ENCODE data around the gene RNASET2. TPM values are rescaled to one million over a fixed set of nuclear protein-coding genes. Genes with fewer than 3 reads are reported as not detected.

Gene RNASET2
- polyA plus RNA-seq, 1 donor from 2014 or later: 73.9 TPM

- H3K9me3 ChIP-seq (ENCODE audit: low read length): no peaks in the 10 kb centered on the region
- no peak overlapping the region for H3K9ac ChIP-seq (ENCODE audit: low read length)
- no peak overlapping the region for H2AFZ ChIP-seq (ENCODE audit: low read depth, low read length)
These were observed 44.4 kb upstream of the RNASET2 start for GRCh38 chr6:167000759-167001158.

GRCh38 chr6:166999884-167000253, 43.5 kb upstream of the RNASET2 start:
- H3K4me2 ChIP-seq (ENCODE audit: low read length): peak overlapping the region; percentile 98
- H3K9me3 ChIP-seq (ENCODE audit: low read length): no peaks in the 10 kb centered on the region
- peaks cover 50% of the 10 kb centered on the region for H3K79me2 ChIP-seq (replicated peaks; ENCODE audit: insufficient read depth, low read length)
- H2AFZ ChIP-seq (ENCODE audit: low read depth, low read length): peak overlapping the region; percentile 0
- TF ChIP-seq POLR2AphosphoS5 (IDR thresholded peaks at IDR 0.05) (no peak), REST (IDR thresholded peaks at IDR 0.05; ENCODE audit: borderline replicate concordance) (no peak)
- H3K36me3 ChIP-seq (ENCODE audit: insufficient read depth, low read length): no peaks in the 10 kb centered on the region
- H4K20me1 ChIP-seq (ENCODE audit: insufficient read depth): no peaks in the 10 kb centered on the region
- no peaks in the 10 kb centered on the region for H3K9me2 ChIP-seq (ENCODE audit: insufficient read depth, low read length)
- H3K9ac ChIP-seq (ENCODE audit: low read length): peak overlapping the region; percentile 78
- H3K27me3 ChIP-seq (ENCODE audit: insufficient read depth, low read depth, low read length): no peaks in the 10 kb centered on the region
- peak overlapping the region; percentile 49 for H3K27ac ChIP-seq (ENCODE audit: low read length)
- H3K4me3 ChIP-seq (ENCODE audit: low read length): peak overlapping the region; percentile 99
- H3F3A ChIP-seq (ENCODE audit: insufficient read depth, low read length, poor library complexity, severe bottlenecking): no peaks in the 10 kb centered on the region

More at GRCh38 chr6:167000759-167001158, 44.4 kb upstream of the RNASET2 start:
- no peaks in the 10 kb centered on the region for H3K9me2 ChIP-seq (ENCODE audit: insufficient read depth, low read length)
- peak overlapping the region; percentile 98 for H3K4me2 ChIP-seq (ENCODE audit: low read length)
- H3K79me2 ChIP-seq (replicated peaks; ENCODE audit: insufficient read depth, low read length): peaks cover 50% of the 10 kb centered on the region
- H3K27me3 ChIP-seq (ENCODE audit: insufficient read depth, low read depth, low read length): no peaks in the 10 kb centered on the region
- H3K36me3 ChIP-seq (ENCODE audit: insufficient read depth, low read length): no peaks in the 10 kb centered on the region
- no peak overlapping the region for H3K27ac ChIP-seq (ENCODE audit: low read length)
- TF ChIP-seq CTCF (IDR thresholded peaks at IDR 0.05; ENCODE audit: poor library complexity, severe bottlenecking) (no peak), RAD21 (conservative IDR thresholded peaks at IDR 0.05) (no peak), REST (IDR thresholded peaks at IDR 0.05; ENCODE audit: borderline replicate concordance) (no peak), SMC3 (conservative IDR thresholded peaks at IDR 0.05; ENCODE audit: poor library complexity) (no peak), POLR2AphosphoS5 (IDR thresholded peaks at IDR 0.05) (no peak), MXI1 (conservative IDR thresholded peaks at IDR 0.05; ENCODE audit: poor library complexity, severe bottlenecking) (no peak), TAF1 (IDR thresholded peaks at IDR 0.05; ENCODE audit: low read depth) (no peak), EP300 (conservative IDR thresholded peaks at IDR 0.05; ENCODE audit: poor library complexity, severe bottlenecking) (no peak), EZH2 (IDR thresholded peaks at IDR 0.05; ENCODE audit: borderline replicate concordance, insufficient read depth, low read length, poor library complexity, severe bottlenecking) (no peak)
- no peaks in the 10 kb centered on the region for H3F3A ChIP-seq (ENCODE audit: insufficient read depth, low read length, poor library complexity, severe bottlenecking)
- peak overlapping the region; percentile 99 for H3K4me3 ChIP-seq (ENCODE audit: low read length)
- H4K20me1 ChIP-seq (ENCODE audit: insufficient read depth): no peaks in the 10 kb centered on the region

Data from neural cell (in vitro differentiated cells).